Testis (tissue), 3 donors: ENCODE results near the gene SLCO3A1. TPM values are rescaled to one million over a fixed set of nuclear protein-coding genes. Genes with fewer than 3 reads are reported as not detected.

Experiments used
- DNase-seq: peaks from one replicate; pipeline ENCODE4 v3.0.0-alpha.2; 2019
- H3K27ac ChIP-seq, 2 donors: fragments of 200-600 bp; sonication (generic); one replicate each; pipeline ENCODE4 v1.5.1; 2019
- H3K27me3 ChIP-seq: fragments of 200-600 bp; sonication (generic); one replicate; pipeline ENCODE4 v1.5.1; 2019
- H3K36me3 ChIP-seq: fragments of 200-600 bp; sonication (generic); one replicate; pipeline ENCODE4 v1.5.1; 2017; ENCODE audit warnings: low read depth; ENCODE audit errors: missing control alignments
- H3K4me1 ChIP-seq: fragments of 200-600 bp; sonication (generic); one replicate; pipeline ENCODE4 v1.5.1; 2019
- H3K4me3 ChIP-seq, 2 donors: fragments of 200-600 bp; sonication (generic); one replicate each; pipeline ENCODE4 v1.5.1; 2017 to 2019
- H3K9me3 ChIP-seq: fragments of 200-600 bp; sonication (generic); one replicate; pipeline ENCODE4 v1.5.1; 2017
- CTCF ChIP-seq, 3 experiments: fragments of 450-650 bp in 2 of 3; fragments of 200-600 bp in 1 of 3; sonication (generic) in 1 of 3; IDR thresholded peaks; one replicate each; pipeline ENCODE4 v1.5.1; 2016 to 2019; ENCODE audit warnings: antibody characterized with exemption in 3 of 3, mild to moderate bottlenecking in 2 of 3, moderate library complexity in 1 of 3
- POLR2A ChIP-seq: fragments of 450-650 bp; IDR thresholded peaks from one replicate; pipeline ENCODE4 v1.6.1; 2017; ENCODE audit warnings: antibody characterized with exemption, mild to moderate bottlenecking, moderate library complexity
- WGBS, 2 donors: methylation state at CpG; one replicate each; pipeline ENCODE4 v1.1.5; 2018; 5-methylcytosine and 5-hydroxymethylcytosine counted together
- intact Hi-C: fragments of 100-400 bp; cut with DNase I; formaldehyde crosslinking; loops from one replicate; pipeline ENCODE4 v1.15.1; 2023; ENCODE audit warnings: low total_unique reads
- polyA plus RNA-seq: library from polyadenylated mRNA; stranded (reverse); fragments of 350-450 nt; fragmentation: Illumina TruSeq; extraction: RNeasy Lipid Tissue Mini Kit (QIAGEN cat#74804); gene quantifications from one replicate; pipeline ENCODE4 v1.2.3, GENCODE V29; 2014; ENCODE audit warnings: low read depth, low replicate concordance; ENCODE audit not compliant: insufficient read depth
- total RNA-seq, 2 donors: library from RNA; depleted of rRNA; stranded (reverse); fragments of >200 nt; gene quantifications; one replicate each; pipeline ENCODE4 v1.2.3, GENCODE V29; 2016

Gene SLCO3A1
- total and polyA plus RNA-seq, 3 donors from 2014 or later, result 76.3 to 144 (median 77.2) TPM

- TF ChIP-seq POLR2A (no peak), CTCF (IDR thresholded peaks at IDR 0.05) (peak; percentile 34 to 54 (median 45))
- no peaks in the 10 kb centered on the region for H3K9me3 ChIP-seq
- intact Hi-C loops, result no loop called here
- peak; percentile 82 for DNase-seq
- 76% methylated on average over 15 to 17 of the region's 17 CpGs for WGBS, 2 donors
- no peak overlapping the region for H3K4me3 ChIP-seq
- H3K27ac ChIP-seq, result no peak overlapping the region
- no peaks in the 10 kb centered on the region for H3K36me3 ChIP-seq
- H3K27me3 ChIP-seq, result no peaks in the 10 kb centered on the region
- H3K4me1 ChIP-seq, result peaks cover 16% of the 10 kb centered on the region
Measured at GRCh38 chr15:92091155-92091734, 237.7 kb downstream of the SLCO3A1 start.

DNA sequence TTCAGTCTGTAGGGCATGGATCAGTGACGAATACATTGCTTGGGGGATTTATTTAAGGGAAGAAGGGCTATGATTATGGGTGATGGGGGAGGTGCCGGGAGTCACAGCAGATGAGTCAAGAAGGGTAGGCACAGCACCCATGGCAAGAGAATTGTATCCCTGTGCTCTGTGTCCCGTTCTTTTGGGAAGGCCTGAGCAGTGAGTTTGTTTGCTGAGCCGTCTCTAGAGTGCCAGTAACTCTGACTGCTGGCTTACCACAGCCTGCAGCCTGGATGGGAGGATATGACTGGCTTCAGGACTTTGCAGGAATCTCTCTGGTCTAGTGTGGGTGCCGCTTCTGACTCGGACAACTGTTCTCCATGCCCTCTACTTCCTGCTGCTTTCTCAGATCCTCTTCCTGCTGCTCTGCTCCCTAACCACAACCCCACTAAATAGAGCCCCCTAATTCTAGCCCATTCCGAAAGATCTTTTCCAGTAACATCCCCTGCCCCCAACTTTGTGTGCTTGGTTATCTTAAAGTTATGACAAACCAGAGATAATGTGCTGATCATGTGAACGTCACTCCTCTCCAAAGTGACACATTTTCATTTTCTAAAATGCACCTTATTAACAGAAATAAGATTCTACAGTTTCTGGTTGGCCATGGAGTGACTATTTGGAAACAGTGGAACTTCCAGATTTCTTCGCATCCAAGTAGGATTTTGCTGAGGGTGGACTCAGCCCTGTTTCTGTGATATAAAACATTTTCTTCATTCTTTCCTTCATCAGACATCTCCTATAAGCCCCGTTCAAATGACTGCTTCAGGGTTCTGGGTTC is 239.0 kb downstream of the SLCO3A1 start:
- no peak for TF ChIP-seq POLR2A
- no peak overlapping the region for H3K4me3 ChIP-seq
- no peak for DNase-seq
- no peaks in the 10 kb centered on the region for H3K36me3 ChIP-seq
- H3K9me3 ChIP-seq, result no peaks in the 10 kb centered on the region
- H3K4me1 ChIP-seq, result peaks cover 16% of the 10 kb centered on the region
- WGBS, 2 donors, result 73 to 83% methylated on average over 9 to 10 of the region's 10 CpGs
- H3K27me3 ChIP-seq, result no peaks in the 10 kb centered on the region
- peak overlapping the region in 1 of 2 donors; percentile 3 for H3K27ac ChIP-seq
- intact Hi-C loops, result no loop called here

DNA sequence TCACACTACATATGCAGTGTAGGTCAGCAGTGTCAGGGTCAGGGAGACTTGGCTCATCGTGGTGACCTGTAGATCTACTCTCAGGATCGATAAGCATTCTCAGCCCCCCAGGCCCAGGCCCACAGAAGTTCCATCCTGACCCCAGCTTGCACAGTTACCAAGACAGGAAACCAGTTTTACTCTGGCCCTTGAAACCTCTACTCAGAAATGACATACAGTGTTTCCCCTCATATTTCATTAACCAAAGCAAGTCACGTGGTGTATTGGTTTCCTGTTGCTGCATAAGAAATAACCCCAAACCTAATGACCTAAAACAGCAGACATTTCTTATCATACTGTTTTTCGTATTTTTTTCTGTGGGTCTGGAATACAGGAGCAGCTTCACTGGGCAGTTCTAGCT is 242.2 kb downstream of the SLCO3A1 start:
- no peak for TF ChIP-seq CTCF (IDR thresholded peaks at IDR 0.05)
- TF ChIP-seq POLR2A, result no peak
- 79 to 84% methylated on average over 4 of the region's 4 CpGs for WGBS, 2 donors
- Histone ChIP-seq H3K27ac (no peak overlapping the region), H3K36me3 (no peaks in the 10 kb centered on the region), H3K27me3 (no peaks in the 10 kb centered on the region), H3K9me3 (no peaks in the 10 kb centered on the region), H3K4me3 (no peak overlapping the region), H3K4me1 (peaks cover 22% of the 10 kb centered on the region)
- intact Hi-C loops, result no loop called here
- no peak for DNase-seq

- Histone ChIP-seq H3K4me1 (peaks cover 10% of the 10 kb centered on the region), H3K4me3 (no peak overlapping the region), H3K36me3 (no peaks in the 10 kb centered on the region), H3K27ac (no peak overlapping the region), H3K9me3 (no peaks in the 10 kb centered on the region), H3K27me3 (no peaks in the 10 kb centered on the region)
- no peak for TF ChIP-seq POLR2A
- peak; percentile 14 to 75 (median 58) for TF ChIP-seq CTCF (IDR thresholded peaks at IDR 0.05)
- 61 to 65% methylated on average over 17 of the region's 17 CpGs for WGBS, 2 donors
- peak; percentile 48 for DNase-seq
- intact Hi-C loops, result no loop called here
Measured at GRCh38 chr15:92097474-92098178, 244.1 kb downstream of the SLCO3A1 start.

DNA sequence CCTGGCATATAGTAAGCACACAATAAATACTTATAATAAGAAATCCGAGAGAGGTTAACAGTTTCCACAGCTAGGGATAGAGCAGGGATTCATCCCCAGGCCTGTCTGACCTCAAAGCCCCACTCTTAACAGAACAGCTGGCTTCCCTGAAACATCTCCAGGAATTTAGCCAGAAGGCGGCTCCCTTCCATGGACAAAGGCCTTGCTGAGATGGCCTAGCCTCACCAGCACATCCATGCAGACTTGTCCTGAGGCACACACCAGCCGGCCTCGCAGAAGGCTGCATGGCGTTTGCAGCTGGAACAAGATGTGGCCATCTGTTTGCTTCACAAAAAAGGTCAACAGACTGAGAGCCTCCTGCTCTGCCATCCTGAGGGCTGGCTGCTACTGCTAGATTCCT is 245.4 kb downstream of the SLCO3A1 start:
- 62 to 76% methylated on average over 4 to 5 of the region's 5 CpGs for WGBS, 2 donors
- Histone ChIP-seq H3K27ac (no peak overlapping the region), H3K4me1 (peaks cover 6% of the 10 kb centered on the region), H3K27me3 (no peaks in the 10 kb centered on the region), H3K4me3 (no peak overlapping the region), H3K36me3 (no peaks in the 10 kb centered on the region), H3K9me3 (no peaks in the 10 kb centered on the region)
- TF ChIP-seq POLR2A (no peak), CTCF (IDR thresholded peaks at IDR 0.05) (no peak)
- peak; percentile 57 for DNase-seq
- intact Hi-C loops, result no loop called here
